Muscle layer of colon (tissue), 2 donors: ENCODE results near the gene DCAF15.
A peak's percentile ranks its signal among the peaks of the same experiment; 100 is the strongest.

Experiments used
- H3K27ac ChIP-seq: one replicate; pipeline ENCODE4 v1.7.0; 2013; ENCODE audit warnings: low read depth, mild to moderate bottlenecking, low read length, moderate library complexity
- H3K27me3 ChIP-seq, 2 donors: one replicate each; pipeline ENCODE4 v1.7.0; 2013; ENCODE audit warnings: low read length in 2 of 2, mild to moderate bottlenecking in 2 of 2; ENCODE audit not compliant: insufficient read depth in 2 of 2, control insufficient read depth in 1 of 2
- H3K36me3 ChIP-seq: one replicate; pipeline ENCODE4 v1.7.0; 2013; ENCODE audit warnings: mild to moderate bottlenecking, low read length; ENCODE audit not compliant: insufficient read depth
- H3K4me1 ChIP-seq: one replicate; pipeline ENCODE4 v1.7.0; 2013; ENCODE audit warnings: mild to moderate bottlenecking, low read length; ENCODE audit not compliant: insufficient read depth
- H3K4me3 ChIP-seq, 2 donors: one replicate each; pipeline ENCODE4 v1.7.0; 2013; ENCODE audit warnings: low read length in 2 of 2, low read depth in 1 of 2, mild to moderate bottlenecking in 1 of 2, moderate library complexity in 1 of 2
- H3K9ac ChIP-seq: one replicate; pipeline ENCODE4 v1.7.0; 2013; ENCODE audit warnings: low read length
- H3K9me3 ChIP-seq: one replicate; pipeline ENCODE4 v1.7.0; 2013; ENCODE audit warnings: mild to moderate bottlenecking, low read length
- donor health status: abdominal sarcoma.
- donor health status: Adenocarcinoma of cecum.

The DCAF15 gene

DNA sequence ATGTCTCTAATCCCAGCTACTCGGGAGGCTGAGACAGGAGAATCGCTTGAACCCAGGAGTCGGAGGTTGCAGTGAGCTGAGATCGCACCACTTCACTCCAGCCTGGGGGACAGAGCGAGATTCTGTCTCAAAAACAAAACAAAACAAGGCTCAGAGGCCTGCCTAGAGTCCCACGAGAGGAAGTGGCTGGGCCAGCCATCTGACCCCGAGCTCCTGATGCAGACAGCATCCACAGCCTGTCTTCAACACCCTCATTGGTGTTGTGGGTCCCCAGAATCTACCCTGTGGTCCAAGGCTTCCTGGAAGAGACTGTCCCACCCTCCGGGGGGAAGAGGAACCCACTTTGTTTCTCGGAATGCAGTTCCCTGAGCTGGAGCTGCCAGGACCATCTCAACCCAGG, 29.2 kb downstream of the DCAF15 start:
- H3K9ac ChIP-seq = no peak overlapping the region
- H3K36me3 ChIP-seq = no peaks in the 10 kb centered on the region
- H3K27me3 ChIP-seq = no peaks in the 10 kb centered on the region
- no peak overlapping the region for H3K27ac ChIP-seq
- H3K9me3 ChIP-seq = no peaks in the 10 kb centered on the region
- no peak overlapping the region for H3K4me3 ChIP-seq
- H3K4me1 ChIP-seq = peaks cover 11% of the 10 kb centered on the region

DNA sequence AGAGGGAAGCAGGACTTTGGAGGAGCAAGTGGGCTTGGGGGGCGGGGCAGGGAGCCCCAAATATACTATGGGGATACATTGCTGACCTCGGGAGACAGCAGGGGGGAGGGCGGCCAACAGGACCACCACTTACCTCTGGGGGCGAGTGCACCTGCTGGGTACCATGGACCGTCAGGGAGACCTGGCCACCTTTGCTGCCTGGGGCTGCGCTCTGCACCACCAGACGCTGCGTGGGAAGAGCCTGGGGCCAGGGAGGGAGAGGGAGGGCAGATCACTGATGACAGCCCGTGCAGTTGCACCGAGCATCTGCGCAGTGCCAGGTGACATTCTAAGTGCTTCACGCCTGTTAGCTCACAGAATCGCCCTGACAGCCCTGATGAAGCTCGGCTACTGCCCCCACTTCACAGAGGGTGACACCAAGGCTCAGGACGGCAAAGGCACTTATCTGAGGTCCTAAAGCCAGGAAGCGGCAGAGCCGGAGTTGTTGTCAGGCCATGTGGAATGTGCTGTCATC, 29.7 kb downstream of the DCAF15 start:
- peaks cover 11% of the 10 kb centered on the region for H3K4me1 ChIP-seq
- H3K36me3 ChIP-seq = no peaks in the 10 kb centered on the region
- no peak overlapping the region for H3K4me3 ChIP-seq
- no peak overlapping the region for H3K27ac ChIP-seq
- no peaks in the 10 kb centered on the region for H3K9me3 ChIP-seq
- H3K27me3 ChIP-seq = no peaks in the 10 kb centered on the region
- H3K9ac ChIP-seq = no peak overlapping the region

DNA sequence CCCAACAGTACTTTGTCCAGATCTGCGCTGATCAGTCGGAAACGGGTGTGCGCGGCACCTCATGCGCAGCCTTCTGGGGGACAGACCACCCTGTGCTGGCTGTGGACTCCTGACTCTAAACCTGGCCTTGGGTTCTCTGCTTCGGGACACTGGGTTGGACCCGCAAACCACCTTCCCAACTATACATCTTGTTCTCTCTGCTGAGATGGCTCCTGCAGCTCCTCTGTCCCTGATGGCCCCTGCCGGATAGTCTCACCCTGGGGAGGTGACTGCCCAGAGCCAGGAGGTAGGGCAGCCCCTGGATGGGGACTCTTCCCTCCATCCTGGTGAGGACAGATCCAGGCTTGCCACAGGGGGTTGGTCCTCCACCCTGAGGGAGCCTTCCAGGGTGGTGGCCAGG, 30.5 kb downstream of the DCAF15 start:
- no peaks in the 10 kb centered on the region for H3K27me3 ChIP-seq
- H3K9ac ChIP-seq = no peak overlapping the region
- H3K36me3 ChIP-seq = no peaks in the 10 kb centered on the region
- H3K9me3 ChIP-seq = no peaks in the 10 kb centered on the region
- H3K4me1 ChIP-seq = peaks cover 11% of the 10 kb centered on the region
- H3K27ac ChIP-seq = no peak overlapping the region
- H3K4me3 ChIP-seq = no peak overlapping the region

DNA sequence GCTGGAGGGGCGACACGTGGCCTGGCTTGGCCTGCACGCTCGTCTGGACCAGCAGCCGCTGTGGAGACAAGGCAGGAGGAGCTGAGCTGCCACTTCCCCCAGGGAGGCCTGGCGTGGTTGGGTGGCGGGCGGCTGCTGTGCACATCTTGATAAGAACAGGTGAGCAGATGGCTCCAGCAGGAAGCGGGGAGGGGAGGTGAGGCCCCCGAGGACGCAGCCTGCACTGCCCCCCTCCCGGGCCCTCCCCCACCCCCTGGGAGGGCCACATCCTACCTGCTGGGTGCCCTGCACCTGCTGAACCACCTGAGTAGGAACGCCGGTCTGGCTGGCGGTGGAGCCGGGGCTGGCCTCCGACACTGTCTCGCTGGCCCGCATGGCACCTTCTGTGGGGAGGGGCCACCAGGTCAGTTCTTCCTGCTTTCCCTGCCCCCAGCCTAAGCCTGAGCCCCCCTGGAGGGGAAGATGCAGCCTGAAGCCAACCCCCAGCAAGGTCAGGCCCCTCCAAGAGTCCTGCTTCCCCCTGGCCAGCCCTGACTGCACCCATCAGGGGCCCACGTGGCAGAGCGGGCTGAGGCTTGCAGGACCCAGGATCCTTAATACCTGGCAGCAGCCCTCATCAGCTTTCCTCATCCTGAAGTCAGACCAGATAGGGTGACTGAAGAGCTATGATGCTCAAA, 31.0 kb downstream of the DCAF15 start:
- H3K9ac ChIP-seq = no peak overlapping the region
- H3K4me1 ChIP-seq = peaks cover 11% of the 10 kb centered on the region
- H3K9me3 ChIP-seq = no peaks in the 10 kb centered on the region
- H3K36me3 ChIP-seq = no peaks in the 10 kb centered on the region
- no peaks in the 10 kb centered on the region for H3K27me3 ChIP-seq
- no peak overlapping the region for H3K4me3 ChIP-seq
- no peak overlapping the region for H3K27ac ChIP-seq

GRCh38 chr19:13984186-13984585, 31.9 kb downstream of the DCAF15 start:
- Histone ChIP-seq H3K27me3 (no peaks in the 10 kb centered on the region), H3K27ac (no peak overlapping the region), H3K4me3 (no peak overlapping the region), H3K36me3 (no peaks in the 10 kb centered on the region), H3K4me1 (peaks cover 10% of the 10 kb centered on the region), H3K9me3 (no peaks in the 10 kb centered on the region), H3K9ac (no peak overlapping the region)

DNA sequence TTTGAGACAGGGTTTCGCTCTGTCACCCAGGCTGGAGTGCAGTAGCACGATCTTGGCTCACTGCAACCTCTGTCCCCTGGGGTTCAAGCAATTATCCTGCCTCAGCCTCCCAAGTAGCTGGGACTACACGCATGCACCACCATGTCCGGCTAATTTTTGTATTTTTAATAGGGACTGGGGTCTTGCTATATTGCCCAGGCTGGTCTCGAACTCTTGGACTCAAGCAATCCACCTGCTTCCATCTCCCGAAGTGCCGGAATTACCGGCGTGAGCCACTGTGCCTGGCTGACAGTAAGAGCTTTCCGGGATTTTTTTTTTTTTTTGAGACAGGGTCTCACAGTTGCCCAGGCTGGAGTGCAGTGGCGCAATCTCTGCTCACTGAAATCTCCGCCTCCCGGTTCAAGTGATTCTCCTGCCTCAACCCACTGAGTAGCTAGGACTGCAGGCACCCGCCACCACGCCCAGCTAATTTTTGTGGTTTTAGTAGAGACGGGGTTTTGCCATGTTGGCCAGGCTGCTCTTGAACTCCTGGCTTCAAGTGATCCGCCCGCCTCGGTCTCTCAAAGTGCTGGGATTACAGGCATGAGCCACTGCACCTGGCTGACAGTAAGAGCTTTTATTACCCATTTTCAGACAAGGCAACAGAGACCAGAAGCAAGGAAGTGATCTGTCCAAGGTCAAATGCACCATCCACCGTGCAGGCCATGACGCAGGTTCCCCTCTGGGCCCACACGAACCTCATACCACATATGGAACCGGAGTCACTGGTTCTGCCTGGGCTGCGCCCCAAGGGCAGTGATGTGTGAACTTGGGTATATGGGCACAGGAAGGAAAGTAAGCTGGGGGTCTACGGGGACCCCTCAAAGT, 32.8 kb downstream of the DCAF15 start:
- Histone ChIP-seq H3K9ac (no peak overlapping the region), H3K27ac (no peak overlapping the region), H3K4me1 (peaks cover 6% of the 10 kb centered on the region)

GRCh38 chr19:13985771-13986347, 33.5 kb downstream of the DCAF15 start:
- H3K4me3 ChIP-seq = peak overlapping the region in 1 of 2 donors; percentile 10
- H3K27me3 ChIP-seq = no peaks in the 10 kb centered on the region

More for the DNA sequence above, 32.8 kb downstream of the DCAF15 start:
- no peaks in the 10 kb centered on the region for H3K9me3 ChIP-seq
- H3K4me3 ChIP-seq = no peak overlapping the region
- no peaks in the 10 kb centered on the region for H3K27me3 ChIP-seq
- H3K36me3 ChIP-seq = no peaks in the 10 kb centered on the region

DNA sequence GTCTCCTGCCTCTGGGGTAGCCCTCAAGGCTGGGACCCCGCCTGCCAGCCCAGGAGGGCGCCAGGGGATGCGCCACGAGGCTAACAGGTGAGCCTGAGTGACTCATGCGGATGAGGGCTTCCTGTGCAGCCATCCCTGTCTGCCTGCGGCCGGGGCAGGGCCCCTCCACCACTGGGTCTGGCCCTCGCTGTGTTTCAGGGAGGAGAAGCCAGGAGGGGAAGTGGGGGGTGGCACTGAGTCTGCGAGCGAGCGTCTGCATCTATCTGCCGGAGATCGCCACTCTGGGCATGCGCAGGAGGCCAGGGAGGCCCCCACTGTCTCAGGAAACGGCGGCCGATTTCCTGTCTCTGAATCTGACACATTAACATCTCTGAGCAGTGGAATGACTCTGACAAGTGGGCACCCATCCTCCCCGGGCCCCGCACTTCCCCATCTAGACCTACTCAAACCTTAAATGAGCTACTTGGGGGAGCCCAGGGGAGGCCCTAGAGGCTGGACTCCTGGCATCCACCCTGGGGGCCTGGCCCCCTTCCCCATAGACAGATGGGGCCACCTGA, 34.1 kb downstream of the DCAF15 start:
- peaks cover 6% of the 10 kb centered on the region for H3K4me1 ChIP-seq
- H3K27me3 ChIP-seq = no peaks in the 10 kb centered on the region
- no peaks in the 10 kb centered on the region for H3K9me3 ChIP-seq
- no peak overlapping the region for H3K9ac ChIP-seq
- peaks cover 5% of the 10 kb centered on the region for H3K36me3 ChIP-seq
- peak overlapping the region; percentile 68 for H3K27ac ChIP-seq
- peak overlapping the region in 1 of 2 donors; percentile 10 for H3K4me3 ChIP-seq

More at GRCh38 chr19:13985771-13986347, 33.5 kb downstream of the DCAF15 start:
- Histone ChIP-seq H3K36me3 (no peaks in the 10 kb centered on the region), H3K4me1 (peaks cover 6% of the 10 kb centered on the region), H3K9ac (no peak overlapping the region), H3K9me3 (no peaks in the 10 kb centered on the region), H3K27ac (peak overlapping the region; percentile 68)

GRCh38 chr19:13987101-13987890, 35.0 kb downstream of the DCAF15 start:
- no peak overlapping the region for H3K4me3 ChIP-seq
- peaks cover 6% of the 10 kb centered on the region for H3K4me1 ChIP-seq
- no peaks in the 10 kb centered on the region for H3K27me3 ChIP-seq

GRCh38 chr19:13989487-13989886, 37.2 kb downstream of the DCAF15 start:
- Histone ChIP-seq H3K27me3 (no peaks in the 10 kb centered on the region), H3K27ac (no peak overlapping the region), H3K9ac (no peak overlapping the region), H3K36me3 (peaks cover 13% of the 10 kb centered on the region), H3K4me3 (no peak overlapping the region), H3K4me1 (peaks cover 6% of the 10 kb centered on the region), H3K9me3 (no peaks in the 10 kb centered on the region)

More at GRCh38 chr19:13987101-13987890, 35.0 kb downstream of the DCAF15 start:
- Histone ChIP-seq H3K27ac (no peak overlapping the region), H3K36me3 (peaks cover 8% of the 10 kb centered on the region), H3K9ac (no peak overlapping the region), H3K9me3 (no peaks in the 10 kb centered on the region)
